ENCODE results near the gene RBBP8NL. TPM values are rescaled to one million over a fixed set of nuclear protein-coding genes. Genes with fewer than 3 reads are reported as not detected.

Gene RBBP8NL
- total RNA-seq, 1 donor from 2014 or later: 0.10 TPM

- DNase-seq (ENCODE audit: low spot score): no peak
- Mint-ChIP-seq H3K9me3 (ENCODE audit: unreplicated experiment) (no peaks in the 10 kb centered on the region), H3K27me3 (ENCODE audit: unreplicated experiment) (peaks cover 7% of the 10 kb centered on the region), H3K4me1 (ENCODE audit: unreplicated experiment) (no peaks in the 10 kb centered on the region), H3K27ac (ENCODE audit: unreplicated experiment) (no peak overlapping the region), H3K36me3 (ENCODE audit: low read depth, unreplicated experiment) (no peaks in the 10 kb centered on the region), H3K4me3 (ENCODE audit: unreplicated experiment) (no peak overlapping the region)
- no peak for TF ChIP-seq CTCF (IDR thresholded peaks at IDR 0.05; ENCODE audit: unreplicated experiment)
Observed at GRCh38 chr20:62448038-62448437, 20.7 kb upstream of the RBBP8NL start.

- no peaks in the 10 kb centered on the region for H3K36me3 Mint-ChIP-seq (ENCODE audit: low read depth, unreplicated experiment)
- H3K27ac Mint-ChIP-seq (ENCODE audit: unreplicated experiment): no peak overlapping the region
- no peaks in the 10 kb centered on the region for H3K4me1 Mint-ChIP-seq (ENCODE audit: unreplicated experiment)
- H3K9me3 Mint-ChIP-seq (ENCODE audit: unreplicated experiment): no peaks in the 10 kb centered on the region
- H3K4me3 Mint-ChIP-seq (ENCODE audit: unreplicated experiment): no peak overlapping the region
- DNase-seq (ENCODE audit: low spot score): no peak
- H3K27me3 Mint-ChIP-seq (ENCODE audit: unreplicated experiment): peaks cover 7% of the 10 kb centered on the region
- no peak for TF ChIP-seq CTCF (IDR thresholded peaks at IDR 0.05; ENCODE audit: unreplicated experiment)
Observed at GRCh38 chr20:62446888-62447869, 19.8 kb upstream of the RBBP8NL start.

GRCh38 chr20:62446481-62446880 is 19.1 kb upstream of the RBBP8NL start:
- no peak for TF ChIP-seq CTCF (IDR thresholded peaks at IDR 0.05; ENCODE audit: unreplicated experiment)
- no peaks in the 10 kb centered on the region for H3K4me1 Mint-ChIP-seq (ENCODE audit: unreplicated experiment)
- H3K27ac Mint-ChIP-seq (ENCODE audit: unreplicated experiment): no peak overlapping the region
- no peak overlapping the region for H3K4me3 Mint-ChIP-seq (ENCODE audit: unreplicated experiment)
- no peaks in the 10 kb centered on the region for H3K36me3 Mint-ChIP-seq (ENCODE audit: low read depth, unreplicated experiment)
- peaks cover 7% of the 10 kb centered on the region for H3K27me3 Mint-ChIP-seq (ENCODE audit: unreplicated experiment)
- no peak for DNase-seq (ENCODE audit: low spot score)
- no peaks in the 10 kb centered on the region for H3K9me3 Mint-ChIP-seq (ENCODE audit: unreplicated experiment)

- Mint-ChIP-seq H3K4me1 (ENCODE audit: unreplicated experiment) (no peaks in the 10 kb centered on the region), H3K36me3 (ENCODE audit: low read depth, unreplicated experiment) (no peaks in the 10 kb centered on the region), H3K27ac (ENCODE audit: unreplicated experiment) (no peak overlapping the region), H3K4me3 (ENCODE audit: unreplicated experiment) (no peak overlapping the region), H3K27me3 (ENCODE audit: unreplicated experiment) (peaks cover 7% of the 10 kb centered on the region), H3K9me3 (ENCODE audit: unreplicated experiment) (no peaks in the 10 kb centered on the region)
- no peak for TF ChIP-seq CTCF (IDR thresholded peaks at IDR 0.05; ENCODE audit: unreplicated experiment)
- no peak for DNase-seq (ENCODE audit: low spot score)
Observed at GRCh38 chr20:62445553-62446340, 18.4 kb upstream of the RBBP8NL start.

Data from endothelial cell (in vitro differentiated cells).